Peyer's patch (tissue), 4 donors: ENCODE measurements around the gene TSPO2.

Experiments
- CTCF ChIP-seq, 6 experiments: fragments of 450-650 bp in 4 of 6; fragments of 200-600 bp in 2 of 6; sonication (generic) in 1 of 6; IDR thresholded peaks; one replicate each; pipeline ENCODE4 v1.5.1; 2017 to 2019; ENCODE audit warnings: antibody characterized with exemption in 6 of 6, mild to moderate bottlenecking in 3 of 6, moderate library complexity in 1 of 6
- POLR2A ChIP-seq, 2 donors: fragments of 450-650 bp; IDR thresholded peaks; one replicate each; pipeline ENCODE4 v1.5.1; 2017; ENCODE audit warnings: antibody characterized with exemption in 2 of 2, mild to moderate bottlenecking in 2 of 2, moderate library complexity in 2 of 2

DNA sequence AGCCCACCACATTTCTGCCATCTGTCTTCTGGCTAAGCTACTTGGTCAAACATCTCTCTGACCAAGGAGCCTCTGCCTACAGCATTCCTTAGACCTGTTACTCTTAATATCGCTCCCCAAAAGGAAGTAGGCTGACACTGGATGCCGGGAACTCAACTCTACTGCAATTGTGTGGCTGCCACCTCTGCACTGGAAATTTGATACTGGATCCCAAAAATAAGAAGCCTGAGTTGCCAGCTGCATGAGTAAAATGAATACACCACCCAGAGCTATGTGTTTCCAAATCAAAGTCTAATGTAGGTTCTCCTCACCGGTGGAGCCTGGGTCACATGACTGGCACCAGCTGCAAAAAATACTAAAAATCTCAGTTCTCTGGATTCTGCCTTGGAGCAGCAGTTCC, 40.1 kb upstream of the TSPO2 start:
- TF ChIP-seq POLR2A (IDR thresholded peaks at IDR 0.05), result no peak
- no peak for TF ChIP-seq CTCF (IDR thresholded peaks at IDR 0.05)
